ENCODE results near the gene STX16.
"Not testable (repeated sequence)": the region's sequence is repeated elsewhere in the genome, so short reads cannot be mapped to it uniquely, and the experiment has no call there.

The STX16 gene

GRCh38 chr20:58636396-58636982 lies 14.6 kb upstream of the STX16 start:
- no peak for DNase-seq (ENCODE audit: low spot score)

GRCh38 chr20:58636983-58637421 lies 14.1 kb upstream of the STX16 start:
- DNase-seq (ENCODE audit: low spot score) = no peak

GRCh38 chr20:58637466-58638213 lies 13.4 kb upstream of the STX16 start:
- DNase-seq (ENCODE audit: low spot score) = no peak

- DNase-seq (ENCODE audit: low spot score) = no peak
These were observed 12.5 kb upstream of the STX16 start for GRCh38 chr20:58638467-58639181.

GRCh38 chr20:58639182-58640146 lies 11.6 kb upstream of the STX16 start:
- no peak for DNase-seq (ENCODE audit: low spot score)

- DNase-seq (ENCODE audit: low spot score) = no peak
These were observed 10.6 kb upstream of the STX16 start for GRCh38 chr20:58640446-58640845.

GRCh38 chr20:58642441-58642840 lies 8.6 kb upstream of the STX16 start:
- DNase-seq (ENCODE audit: low spot score) = no peak

- DNase-seq (ENCODE audit: low spot score) = not testable (repeated sequence)
These were observed 8.2 kb upstream of the STX16 start for GRCh38 chr20:58642896-58643295.

GRCh38 chr20:58645412-58645968 lies 5.6 kb upstream of the STX16 start:
- no peak for DNase-seq (ENCODE audit: low spot score)

- DNase-seq (ENCODE audit: low spot score) = no peak
These were observed 4.8 kb upstream of the STX16 start for GRCh38 chr20:58646257-58646656.

GRCh38 chr20:58646703-58647102 lies 4.4 kb upstream of the STX16 start:
- DNase-seq (ENCODE audit: low spot score) = no peak

GRCh38 chr20:58647162-58647795 lies 3.8 kb upstream of the STX16 start:
- no peak for DNase-seq (ENCODE audit: low spot score)

GRCh38 chr20:58647796-58648501 lies 3.1 kb upstream of the STX16 start:
- no peak for DNase-seq (ENCODE audit: low spot score)

GRCh38 chr20:58648502-58648825 lies 2.6 kb upstream of the STX16 start:
- not testable (repeated sequence) for DNase-seq (ENCODE audit: low spot score)

GRCh38 chr20:58649288-58650180 lies 1.5 kb upstream of the STX16 start:
- no peak for DNase-seq (ENCODE audit: low spot score)

GRCh38 chr20:58650181-58650775 lies 805 bp upstream of the STX16 start:
- DNase-seq (ENCODE audit: low spot score) = no peak

- no peak for DNase-seq (ENCODE audit: low spot score)
These were observed 469 bp downstream of the STX16 start for GRCh38 chr20:58651559-58651945.

- DNase-seq (ENCODE audit: low spot score) = peak; percentile 82
These were observed 993 bp downstream of the STX16 start for GRCh38 chr20:58651946-58652605.

Measured in hematopoietic multipotent progenitor cell treated with erythropoietin and hydrocortisone succinate and interleukin-3 and kit ligand, for 15 days (in vitro differentiated cells).